Cardiac muscle cell (in vitro differentiated cells and primary cell): Measurements from ENCODE around the gene GRID1. TPM values are rescaled to one million over a fixed set of nuclear protein-coding genes. Genes with fewer than 3 reads are reported as not detected.

Experiments used
- DNase-seq, 2 donors: peaks; one replicate each; pipeline versions ENCODE4 v3.0.0 to v3.0.0-alpha.2; 2010 to 2017; ENCODE audit warnings: low read depth in 1 of 2, low spot score in 1 of 2
- H3K27ac ChIP-seq: fragments of 200-600 bp; sonication (generic); 2 replicates; pipeline ENCODE4 v1.5.1; 2016
- H3K27me3 ChIP-seq: fragments of 200-600 bp; sonication (generic); 2 replicates; pipeline ENCODE4 v1.6.0; 2016; ENCODE audit warnings: control low read depth
- H3K36me3 ChIP-seq: fragments of 200-600 bp; sonication (generic); 2 replicates; pipeline ENCODE4 v1.5.1; 2016; ENCODE audit warnings: control low read depth
- H3K4me1 ChIP-seq: fragments of 200-600 bp; sonication (generic); 2 replicates; pipeline ENCODE4 v1.8.1; 2017; ENCODE audit warnings: low read depth, mild to moderate bottlenecking, mixed run types
- H3K4me3 ChIP-seq: fragments of 200-600 bp; sonication (generic); 2 replicates; pipeline ENCODE4 v1.5.1; 2016; ENCODE audit warnings: mild to moderate bottlenecking
- H3K9me3 ChIP-seq: fragments of 200-600 bp; sonication (generic); 2 replicates; pipeline ENCODE4 v1.5.1; 2017; ENCODE audit warnings: low read depth, mild to moderate bottlenecking, control low read depth
- polyA plus RNA-seq: library from polyadenylated mRNA; unstranded; fragments of >200 nt; fragmentation: Nextera tagmentation; extraction: Ambion mirVana; gene quantifications from 2 replicates; pipeline ENCODE4 v1.2.1, GENCODE V29; 2016
- total RNA-seq: library from RNA; depleted of rRNA; stranded (reverse); fragments of >200 nt; gene quantifications from 2 replicates; pipeline ENCODE4 v1.2.3, GENCODE V29; 2016
- TF ChIP-seq, protein P1 (sequence below): IDR thresholded peaks from 2 replicates; pipeline ENCODE4 v1.5.1; 2012; ENCODE audit warnings: low read depth, mild to moderate bottlenecking, low read length

Gene GRID1
- total and polyA plus RNA-seq, 2 experiments from 2014 or later = 1.5 to 1.6 TPM

DNA sequence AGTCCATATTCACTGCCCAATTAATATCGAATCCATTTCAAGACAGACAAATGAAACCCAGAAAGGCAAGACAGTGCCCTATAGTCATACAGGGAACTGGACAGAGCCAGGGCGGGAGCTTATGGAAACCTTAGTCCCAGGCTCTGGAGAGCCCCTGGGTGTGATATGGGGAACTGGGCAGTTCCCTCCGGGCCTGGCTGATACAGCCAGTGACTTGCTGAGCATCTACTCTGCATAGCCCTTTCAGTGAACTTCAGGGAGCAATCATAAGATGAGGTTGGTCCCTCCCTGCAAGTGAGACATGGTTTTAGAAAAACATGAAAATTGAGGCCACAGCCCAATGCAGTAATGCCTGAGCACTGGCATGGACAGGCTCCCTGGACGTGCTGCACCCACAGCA is 241.9 kb downstream of the GRID1 start:
- no peak for DNase-seq
- no peaks in the 10 kb centered on the region for H3K4me1 ChIP-seq
- TF ChIP-seq, protein P1, sequence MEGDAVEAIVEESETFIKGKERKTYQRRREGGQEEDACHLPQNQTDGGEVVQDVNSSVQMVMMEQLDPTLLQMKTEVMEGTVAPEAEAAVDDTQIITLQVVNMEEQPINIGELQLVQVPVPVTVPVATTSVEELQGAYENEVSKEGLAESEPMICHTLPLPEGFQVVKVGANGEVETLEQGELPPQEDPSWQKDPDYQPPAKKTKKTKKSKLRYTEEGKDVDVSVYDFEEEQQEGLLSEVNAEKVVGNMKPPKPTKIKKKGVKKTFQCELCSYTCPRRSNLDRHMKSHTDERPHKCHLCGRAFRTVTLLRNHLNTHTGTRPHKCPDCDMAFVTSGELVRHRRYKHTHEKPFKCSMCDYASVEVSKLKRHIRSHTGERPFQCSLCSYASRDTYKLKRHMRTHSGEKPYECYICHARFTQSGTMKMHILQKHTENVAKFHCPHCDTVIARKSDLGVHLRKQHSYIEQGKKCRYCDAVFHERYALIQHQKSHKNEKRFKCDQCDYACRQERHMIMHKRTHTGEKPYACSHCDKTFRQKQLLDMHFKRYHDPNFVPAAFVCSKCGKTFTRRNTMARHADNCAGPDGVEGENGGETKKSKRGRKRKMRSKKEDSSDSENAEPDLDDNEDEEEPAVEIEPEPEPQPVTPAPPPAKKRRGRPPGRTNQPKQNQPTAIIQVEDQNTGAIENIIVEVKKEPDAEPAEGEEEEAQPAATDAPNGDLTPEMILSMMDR = no peak
- no peaks in the 10 kb centered on the region for H3K9me3 ChIP-seq
- H3K27ac ChIP-seq = no peak overlapping the region
- no peaks in the 10 kb centered on the region for H3K27me3 ChIP-seq
- no peaks in the 10 kb centered on the region for H3K36me3 ChIP-seq
- no peak overlapping the region for H3K4me3 ChIP-seq

DNA sequence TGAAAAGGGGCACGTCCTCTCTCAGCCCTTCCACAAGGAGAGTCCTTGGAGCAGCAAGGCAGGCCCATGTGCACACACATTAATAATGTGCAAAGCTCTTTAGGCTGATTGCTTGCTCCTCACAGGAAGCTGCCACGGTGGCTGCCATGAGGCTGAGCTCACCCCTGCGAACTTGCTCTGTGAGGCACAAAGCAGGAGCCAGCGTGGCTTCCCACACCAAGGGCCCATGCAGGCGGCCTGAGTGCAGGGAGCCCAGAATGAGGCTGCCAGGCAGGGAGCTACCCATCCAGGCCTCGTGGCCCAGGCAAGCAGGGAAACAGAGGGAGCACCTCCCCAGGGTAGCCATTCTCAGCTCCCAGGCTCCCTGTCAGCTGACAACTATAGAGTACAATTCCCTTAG is 242.9 kb downstream of the GRID1 start:
- Histone ChIP-seq H3K4me1 (no peaks in the 10 kb centered on the region), H3K4me3 (no peak overlapping the region), H3K27me3 (no peaks in the 10 kb centered on the region), H3K36me3 (no peaks in the 10 kb centered on the region), H3K9me3 (no peaks in the 10 kb centered on the region), H3K27ac (no peak overlapping the region)
- no peak for DNase-seq
- TF ChIP-seq, protein P1 = no peak

DNA sequence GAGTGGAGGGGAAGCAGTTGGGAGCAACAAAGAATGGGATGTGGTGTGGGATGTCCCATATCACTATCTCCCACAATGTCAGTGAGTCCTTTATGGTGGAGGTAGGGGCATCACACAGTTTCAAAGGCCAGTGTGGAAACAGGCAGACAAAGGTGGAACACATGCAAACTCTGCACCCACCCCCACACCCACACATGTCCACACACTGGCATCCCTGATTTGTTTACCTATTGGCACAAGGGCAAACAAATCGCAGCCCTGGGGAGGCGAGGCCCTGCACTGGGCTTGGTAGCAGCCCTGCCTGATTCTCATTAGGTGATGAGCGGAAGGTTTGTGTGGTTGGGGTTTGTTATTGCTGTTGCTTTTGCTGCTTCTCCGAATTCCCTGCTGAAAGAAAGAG is 243.3 kb downstream of the GRID1 start:
- no peaks in the 10 kb centered on the region for H3K9me3 ChIP-seq
- H3K4me3 ChIP-seq = no peak overlapping the region
- TF ChIP-seq, protein P1 = no peak
- no peak for DNase-seq
- H3K36me3 ChIP-seq = no peaks in the 10 kb centered on the region
- no peak overlapping the region for H3K27ac ChIP-seq
- no peaks in the 10 kb centered on the region for H3K4me1 ChIP-seq
- no peaks in the 10 kb centered on the region for H3K27me3 ChIP-seq

DNA sequence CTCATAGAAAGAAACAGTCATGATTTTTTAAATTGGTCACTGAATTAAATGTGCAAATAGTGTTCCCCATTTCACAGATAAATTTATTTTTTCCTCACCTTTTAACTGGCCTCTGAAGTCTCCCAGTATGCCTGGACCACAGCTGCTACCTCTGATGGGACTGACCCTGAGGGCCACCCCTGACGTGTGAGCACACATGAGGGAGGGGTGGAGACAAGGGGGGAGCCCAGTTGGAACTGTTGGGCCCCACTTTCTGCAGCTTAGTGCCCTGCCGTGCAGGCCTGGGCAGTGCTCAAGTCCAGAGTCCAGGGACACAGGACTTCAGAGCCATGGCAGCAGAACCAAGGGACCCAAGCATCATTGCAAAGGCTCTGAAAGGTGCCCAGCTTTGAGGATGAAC is 243.9 kb downstream of the GRID1 start:
- Histone ChIP-seq H3K36me3 (no peaks in the 10 kb centered on the region), H3K9me3 (no peaks in the 10 kb centered on the region), H3K27ac (no peak overlapping the region), H3K27me3 (no peaks in the 10 kb centered on the region), H3K4me1 (no peaks in the 10 kb centered on the region), H3K4me3 (no peak overlapping the region)
- TF ChIP-seq, protein P1 = no peak
- DNase-seq = no peak

DNA sequence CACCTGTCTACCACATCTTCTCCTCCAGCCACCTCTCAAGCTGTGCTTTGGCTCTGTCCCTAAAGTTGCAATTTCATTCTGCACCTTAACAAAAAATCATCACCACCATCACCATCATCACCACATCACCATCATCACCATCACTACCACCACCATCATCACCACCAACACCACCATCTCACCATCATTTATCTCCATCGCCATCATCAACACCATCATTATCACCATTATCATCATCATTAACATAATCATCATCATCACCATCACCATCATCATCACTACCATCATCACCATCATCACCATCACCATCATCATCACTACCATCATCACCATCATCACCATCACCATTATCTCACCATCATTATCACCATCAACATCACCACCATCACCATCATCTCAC is 245.4 kb downstream of the GRID1 start:
- H3K9me3 ChIP-seq = no peaks in the 10 kb centered on the region
- TF ChIP-seq, protein P1 = no peak
- H3K4me1 ChIP-seq = no peaks in the 10 kb centered on the region
- H3K27ac ChIP-seq = no peak overlapping the region
- DNase-seq = no peak
- H3K4me3 ChIP-seq = no peak overlapping the region
- no peaks in the 10 kb centered on the region for H3K27me3 ChIP-seq
- H3K36me3 ChIP-seq = no peaks in the 10 kb centered on the region

DNA sequence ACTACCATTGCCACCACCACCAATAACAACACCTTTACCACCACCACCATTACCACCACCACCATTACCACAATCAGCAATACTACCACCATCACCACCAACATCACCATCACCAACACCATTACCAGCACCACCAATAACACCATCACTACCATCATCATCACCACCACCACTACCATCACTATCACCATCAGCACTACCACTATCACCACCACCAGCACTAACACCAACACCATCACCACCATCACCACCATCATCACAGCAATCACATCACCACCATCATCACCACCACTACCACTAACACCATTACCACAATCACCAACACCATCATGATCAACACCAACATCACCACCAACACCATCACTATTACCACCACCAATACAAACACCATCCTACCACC is 249.5 kb downstream of the GRID1 start:
- Histone ChIP-seq H3K4me3 (no peak overlapping the region), H3K27ac (no peak overlapping the region), H3K36me3 (no peaks in the 10 kb centered on the region), H3K4me1 (no peaks in the 10 kb centered on the region), H3K27me3 (no peaks in the 10 kb centered on the region), H3K9me3 (no peaks in the 10 kb centered on the region)
- TF ChIP-seq, protein P1 = no peak
- DNase-seq = no peak
